Muscle layer of colon (tissue), 2 donors: ENCODE measurements around the gene SMTN.
"Not testable (repeated sequence)": the region's sequence is repeated elsewhere in the genome, so short reads cannot be mapped to it uniquely, and the experiment has no call there.

Experiments
- H3K27ac ChIP-seq: one replicate; pipeline ENCODE4 v1.7.0; 2013; ENCODE audit warnings: low read depth, mild to moderate bottlenecking, low read length, moderate library complexity
- H3K27me3 ChIP-seq, 2 donors: one replicate each; pipeline ENCODE4 v1.7.0; 2013; ENCODE audit warnings: low read length in 2 of 2, mild to moderate bottlenecking in 2 of 2; ENCODE audit not compliant: insufficient read depth in 2 of 2, control insufficient read depth in 1 of 2
- H3K36me3 ChIP-seq: one replicate; pipeline ENCODE4 v1.7.0; 2013; ENCODE audit warnings: mild to moderate bottlenecking, low read length; ENCODE audit not compliant: insufficient read depth
- H3K4me1 ChIP-seq: one replicate; pipeline ENCODE4 v1.7.0; 2013; ENCODE audit warnings: mild to moderate bottlenecking, low read length; ENCODE audit not compliant: insufficient read depth
- H3K4me3 ChIP-seq, 2 donors: one replicate each; pipeline ENCODE4 v1.7.0; 2013; ENCODE audit warnings: low read length in 2 of 2, low read depth in 1 of 2, mild to moderate bottlenecking in 1 of 2, moderate library complexity in 1 of 2
- H3K9ac ChIP-seq: one replicate; pipeline ENCODE4 v1.7.0; 2013; ENCODE audit warnings: low read length
- H3K9me3 ChIP-seq: one replicate; pipeline ENCODE4 v1.7.0; 2013; ENCODE audit warnings: mild to moderate bottlenecking, low read length
- donor health status: abdominal sarcoma.
- donor health status: Adenocarcinoma of cecum.

Gene SMTN

DNA sequence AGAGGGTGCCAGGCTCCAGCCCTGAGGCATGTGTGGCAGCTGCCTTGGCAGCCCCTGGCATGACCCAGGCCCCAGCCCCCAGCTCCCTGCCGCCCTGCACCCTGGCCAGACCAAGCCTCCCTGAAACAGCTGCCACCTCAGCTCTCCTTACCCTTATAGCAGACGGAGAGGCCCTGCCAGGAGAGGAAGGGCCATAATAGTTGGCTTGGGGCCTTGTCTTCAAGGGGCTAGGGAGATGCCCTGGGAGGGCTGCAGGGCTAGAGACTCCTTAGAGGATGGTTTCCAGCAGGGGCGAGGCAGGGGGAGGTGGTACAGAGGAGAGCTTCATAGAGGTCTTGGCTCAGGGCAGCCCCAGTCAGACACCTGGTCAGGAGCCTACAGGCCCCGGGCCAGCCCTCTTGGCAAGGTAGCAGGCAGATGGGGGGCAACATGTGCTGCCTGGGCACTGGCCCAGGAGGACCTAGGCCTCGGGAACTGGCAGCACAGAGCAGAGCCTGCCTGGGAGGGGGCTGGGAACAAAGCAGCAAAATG is 13.0 kb downstream of the SMTN start:
- peaks cover 83% of the 10 kb centered on the region for H3K36me3 ChIP-seq
- no peaks in the 10 kb centered on the region for H3K27me3 ChIP-seq
- peak overlapping the region; percentile 82 for H3K27ac ChIP-seq
- no peaks in the 10 kb centered on the region for H3K9me3 ChIP-seq
- peak overlapping the region; percentile 87 for H3K9ac ChIP-seq
- H3K4me3 ChIP-seq, result peak overlapping the region; percentile 54 to 86
- H3K4me1 ChIP-seq, result peaks cover 46% of the 10 kb centered on the region

DNA sequence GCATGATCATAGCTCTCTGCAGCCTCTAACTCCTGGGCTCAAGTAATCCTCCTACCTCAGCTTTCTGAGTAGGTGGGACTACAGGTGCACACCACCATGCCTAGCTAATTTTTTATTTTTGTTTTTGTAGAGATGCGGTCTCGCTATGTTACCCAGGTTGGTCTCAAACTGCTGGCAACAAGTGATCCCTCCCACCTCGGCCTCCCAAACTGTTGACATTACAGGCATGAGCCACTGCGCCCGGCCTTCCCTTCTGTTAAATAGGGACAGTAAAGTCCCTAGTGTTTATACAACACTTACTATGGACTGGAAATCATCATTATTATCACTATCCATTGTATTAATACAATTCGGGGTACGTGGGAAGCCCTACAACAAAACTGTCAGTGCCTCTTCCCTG is 13.6 kb downstream of the SMTN start:
- peak overlapping the region; percentile 87 for H3K9ac ChIP-seq
- no peaks in the 10 kb centered on the region for H3K9me3 ChIP-seq
- peak overlapping the region; percentile 54 to 86 for H3K4me3 ChIP-seq
- peaks cover 46% of the 10 kb centered on the region for H3K4me1 ChIP-seq
- H3K27ac ChIP-seq, result peak overlapping the region; percentile 82
- peaks cover 83% of the 10 kb centered on the region for H3K36me3 ChIP-seq
- H3K27me3 ChIP-seq, result no peaks in the 10 kb centered on the region

DNA sequence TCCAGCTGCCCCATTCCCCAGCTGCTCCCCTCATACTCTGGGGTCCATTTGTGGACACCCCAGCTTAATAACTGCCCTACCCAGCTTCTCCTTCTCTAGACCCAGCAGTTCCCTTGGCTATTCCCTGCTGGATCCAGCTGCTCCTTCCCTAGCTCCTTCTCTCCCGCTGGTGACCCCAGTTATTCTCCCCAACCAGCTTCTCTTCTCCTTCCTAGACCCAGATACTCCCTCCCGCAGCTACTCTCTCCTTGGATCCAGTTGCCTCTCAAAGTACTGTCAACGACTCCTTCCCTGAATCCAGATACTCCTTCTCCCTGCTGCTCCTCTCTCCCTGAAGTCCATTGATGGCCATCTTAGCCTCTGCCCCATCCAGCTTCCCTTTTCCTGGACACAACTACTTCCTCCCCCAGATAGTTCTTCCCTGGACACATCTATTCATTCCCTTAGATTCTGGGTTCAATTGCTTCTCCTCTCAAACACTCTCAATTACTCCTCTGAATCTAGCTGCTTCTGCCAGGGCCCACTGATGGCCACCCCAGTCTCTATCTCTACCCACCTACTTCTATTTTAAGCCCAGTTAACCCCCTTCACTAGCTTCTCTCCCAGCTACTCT is 14.6 kb downstream of the SMTN start:
- Histone ChIP-seq H3K27me3 (no peaks in the 10 kb centered on the region), H3K9ac (peak overlapping the region; percentile 75), H3K36me3 (peaks cover 89% of the 10 kb centered on the region), H3K27ac (peak overlapping the region; percentile 82), H3K9me3 (no peaks in the 10 kb centered on the region), H3K4me1 (peaks cover 52% of the 10 kb centered on the region), H3K4me3 (peak overlapping the region; percentile 3 to 86)

DNA sequence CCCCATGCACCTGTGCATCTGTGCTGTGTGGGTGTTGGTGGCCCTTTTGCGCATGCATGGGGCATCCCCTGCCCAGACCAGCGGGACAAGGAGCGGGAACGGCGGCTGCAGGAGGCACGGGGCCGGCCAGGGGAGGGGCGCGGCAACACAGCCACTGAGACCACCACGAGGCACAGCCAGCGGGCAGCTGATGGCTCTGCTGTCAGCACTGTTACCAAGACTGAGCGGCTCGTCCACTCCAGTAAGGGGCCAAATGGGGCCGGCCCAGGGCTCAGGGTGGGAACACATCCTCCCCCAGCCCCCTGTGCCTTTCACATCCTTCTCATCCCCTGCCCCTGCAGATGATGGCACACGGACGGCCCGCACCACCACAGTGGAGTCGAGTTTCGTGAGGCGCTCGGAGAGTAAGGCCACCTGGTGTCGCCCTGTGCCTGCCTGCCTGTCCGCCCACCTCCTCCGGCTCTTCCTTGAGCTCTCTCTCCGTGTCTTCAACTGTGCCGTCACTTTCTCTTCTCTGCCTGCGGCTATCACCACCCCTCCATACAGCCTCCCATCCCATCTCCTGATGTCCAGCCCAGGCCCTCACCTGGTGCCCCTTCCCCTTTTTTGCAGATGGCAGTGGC is 15.7 kb downstream of the SMTN start:
- Histone ChIP-seq H3K27ac (peak overlapping the region; percentile 82), H3K27me3 (no peaks in the 10 kb centered on the region), H3K4me1 (peaks cover 58% of the 10 kb centered on the region), H3K9me3 (no peaks in the 10 kb centered on the region), H3K9ac (peak overlapping the region; percentile 75), H3K4me3 (peak overlapping the region; percentile 2 to 86), H3K36me3 (peaks cover 89% of the 10 kb centered on the region)

DNA sequence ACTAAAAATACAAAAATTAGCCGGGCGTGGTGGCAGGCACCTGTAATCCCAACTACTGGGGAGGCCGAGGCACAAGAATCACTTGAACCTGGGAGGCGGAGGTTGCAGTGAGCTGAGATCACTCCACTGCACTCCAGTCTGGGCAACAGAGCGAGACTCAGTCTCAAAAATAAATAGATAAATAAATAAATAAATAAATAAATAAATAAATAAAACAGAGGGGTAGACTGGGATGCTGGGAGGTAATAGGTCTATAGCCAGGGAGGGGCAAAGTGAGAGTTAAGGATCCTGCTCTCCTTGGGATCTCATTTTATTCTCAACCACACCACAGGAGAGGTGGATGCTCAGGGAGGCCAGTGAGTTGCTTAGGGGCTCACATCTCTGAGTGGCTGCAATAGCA is 16.4 kb downstream of the SMTN start:
- not testable (repeated sequence) for H3K27me3 ChIP-seq, H3K9me3 ChIP-seq
- Histone ChIP-seq H3K27ac (peak overlapping the region; percentile 88), H3K4me1 (peaks cover 65% of the 10 kb centered on the region), H3K36me3 (peaks cover 89% of the 10 kb centered on the region), H3K4me3 (peak overlapping the region in 1 of 2 donors; percentile 42), H3K9ac (peak overlapping the region; percentile 75)

DNA sequence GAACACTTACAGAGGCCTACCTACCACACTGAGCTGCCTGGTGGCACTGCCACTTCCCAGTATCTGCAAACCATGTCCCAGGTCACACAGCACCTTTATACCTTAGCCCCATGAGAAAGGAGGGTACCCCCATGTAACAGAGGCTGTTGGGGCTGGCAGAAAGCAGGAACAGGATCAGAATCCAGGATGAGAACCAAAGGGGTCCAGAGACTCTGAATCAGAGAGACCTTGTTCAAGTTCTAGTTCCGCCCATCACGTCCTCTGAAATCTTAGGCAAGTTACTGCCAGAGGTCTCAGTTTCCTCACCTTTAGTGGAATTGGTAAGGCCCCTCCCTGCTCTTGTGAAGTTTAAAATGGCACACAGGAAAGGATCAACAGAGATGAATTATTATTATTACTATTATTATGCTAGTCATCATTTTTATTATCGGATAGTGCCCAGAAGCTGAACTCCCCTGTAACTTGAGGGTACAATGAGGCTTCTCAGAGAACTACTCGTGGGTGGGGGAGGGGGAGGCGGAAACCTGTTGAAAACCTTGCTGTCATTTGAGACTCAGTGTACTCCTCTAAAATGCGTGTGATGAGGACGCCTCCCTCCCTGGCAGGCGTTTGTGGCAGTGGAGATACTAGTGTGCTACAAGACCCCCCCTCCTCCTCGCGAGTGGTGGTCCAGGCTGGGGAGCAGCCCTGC is 17.0 kb downstream of the SMTN start:
- H3K27me3 ChIP-seq, result no peaks in the 10 kb centered on the region
- H3K36me3 ChIP-seq, result peaks cover 88% of the 10 kb centered on the region
- H3K4me1 ChIP-seq, result peaks cover 70% of the 10 kb centered on the region
- peak overlapping the region; percentile 88 for H3K27ac ChIP-seq
- no peaks in the 10 kb centered on the region for H3K9me3 ChIP-seq
- peak overlapping the region; percentile 8 to 42 for H3K4me3 ChIP-seq
- H3K9ac ChIP-seq, result peak overlapping the region; percentile 65

DNA sequence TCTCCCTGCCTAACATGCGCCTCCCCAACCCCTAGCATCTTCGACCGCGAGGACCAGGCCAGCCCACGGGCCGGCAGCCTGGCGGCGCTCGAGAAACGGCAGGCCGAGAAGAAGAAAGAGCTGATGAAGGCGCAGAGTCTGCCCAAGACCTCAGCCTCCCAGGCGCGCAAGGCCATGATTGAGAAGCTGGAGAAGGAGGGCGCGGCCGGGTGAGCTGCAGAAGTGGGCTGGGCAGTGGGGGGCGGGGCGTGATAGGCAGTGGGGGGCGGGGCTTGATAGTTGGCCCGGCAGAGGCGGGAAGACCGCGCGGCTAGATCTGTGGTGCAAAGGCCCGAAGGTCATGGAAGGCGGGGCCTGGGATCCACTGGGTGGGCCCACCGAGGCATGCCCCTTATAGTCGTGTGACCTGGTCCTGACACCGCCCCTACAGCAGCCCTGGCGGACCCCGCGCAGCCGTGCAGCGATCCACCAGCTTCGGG is 17.6 kb downstream of the SMTN start:
- H3K9ac ChIP-seq, result peak overlapping the region; percentile 65
- H3K27me3 ChIP-seq, result no peaks in the 10 kb centered on the region
- peaks cover 92% of the 10 kb centered on the region for H3K36me3 ChIP-seq
- H3K27ac ChIP-seq, result peak overlapping the region; percentile 88
- no peaks in the 10 kb centered on the region for H3K9me3 ChIP-seq
- H3K4me3 ChIP-seq, result peak overlapping the region; percentile 8 to 42
- H3K4me1 ChIP-seq, result peaks cover 75% of the 10 kb centered on the region

DNA sequence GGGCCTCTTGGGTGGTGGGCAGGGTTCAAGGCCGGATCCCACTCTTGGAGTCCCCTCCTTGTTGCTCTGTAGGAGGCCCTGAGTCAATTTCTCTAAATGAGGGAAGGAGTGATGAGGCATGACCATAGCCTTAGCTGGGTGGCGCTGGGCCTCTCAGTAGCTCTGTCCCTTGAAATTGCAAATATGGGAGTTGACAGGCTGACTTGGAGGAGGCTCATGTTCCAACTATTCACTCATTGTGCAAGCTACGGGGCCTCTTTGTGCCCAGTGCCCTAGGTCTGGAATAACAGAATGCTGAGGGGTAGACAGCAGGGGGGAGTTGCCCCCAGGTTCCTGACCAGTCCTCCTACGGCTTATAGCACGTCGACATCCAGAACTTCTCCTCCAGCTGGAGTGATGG is 18.3 kb downstream of the SMTN start:
- Histone ChIP-seq H3K9ac (peak overlapping the region; percentile 8), H3K27ac (peak overlapping the region; percentile 88), H3K4me1 (peaks cover 83% of the 10 kb centered on the region), H3K4me3 (peak overlapping the region in 1 of 2 donors; percentile 38), H3K9me3 (no peaks in the 10 kb centered on the region), H3K27me3 (no peaks in the 10 kb centered on the region), H3K36me3 (peaks cover 88% of the 10 kb centered on the region)

DNA sequence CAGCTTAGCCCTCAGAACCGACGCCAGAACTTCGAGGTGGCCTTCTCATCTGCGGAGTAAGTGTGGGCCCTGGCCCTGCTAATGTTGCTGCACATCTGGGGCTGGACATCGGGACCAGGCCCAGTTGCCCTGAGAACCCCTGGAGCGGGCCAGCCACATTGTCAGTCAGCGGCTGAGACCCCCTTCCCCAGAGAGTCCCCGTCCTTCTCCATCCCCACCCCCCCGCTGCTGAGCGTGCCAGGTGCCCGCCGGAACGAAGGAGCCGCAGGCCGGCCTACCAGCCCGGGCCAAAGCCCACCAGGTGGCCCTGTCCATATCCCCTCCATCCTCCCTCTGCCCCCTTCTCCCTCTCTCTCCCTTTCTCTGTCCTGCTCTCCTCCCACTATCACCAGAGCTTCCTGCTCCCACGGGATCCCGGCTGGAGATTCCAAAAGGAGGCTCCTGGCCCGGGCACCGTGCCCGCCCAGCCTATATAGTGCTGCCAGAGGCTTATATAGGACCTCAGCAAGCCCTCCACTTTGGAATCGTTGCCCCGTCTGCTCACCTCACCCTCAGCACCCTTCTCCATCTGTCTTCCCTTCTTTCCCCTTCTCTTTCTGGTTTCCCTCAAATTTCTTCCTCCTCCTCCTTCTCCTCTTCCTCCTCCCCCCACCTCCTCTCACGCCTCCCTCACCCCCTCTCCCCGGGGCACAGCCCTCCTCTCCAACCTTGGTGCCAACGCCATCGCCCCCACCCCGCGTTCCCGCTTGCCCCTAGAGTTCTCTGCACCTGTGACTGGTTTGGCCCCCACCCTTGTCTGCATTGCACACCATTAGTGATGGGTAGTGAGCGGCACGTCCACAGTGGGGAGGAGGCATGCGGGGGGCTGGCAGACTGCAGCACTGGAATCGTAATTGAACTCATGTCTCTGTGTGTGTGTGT is 19.0 kb downstream of the SMTN start:
- Histone ChIP-seq H3K9me3 (no peaks in the 10 kb centered on the region), H3K9ac (peak overlapping the region; percentile 8), H3K27me3 (no peaks in the 10 kb centered on the region), H3K27ac (peak overlapping the region; percentile 80), H3K4me3 (no peak overlapping the region), H3K4me1 (peaks cover 80% of the 10 kb centered on the region), H3K36me3 (peaks cover 85% of the 10 kb centered on the region)

DNA sequence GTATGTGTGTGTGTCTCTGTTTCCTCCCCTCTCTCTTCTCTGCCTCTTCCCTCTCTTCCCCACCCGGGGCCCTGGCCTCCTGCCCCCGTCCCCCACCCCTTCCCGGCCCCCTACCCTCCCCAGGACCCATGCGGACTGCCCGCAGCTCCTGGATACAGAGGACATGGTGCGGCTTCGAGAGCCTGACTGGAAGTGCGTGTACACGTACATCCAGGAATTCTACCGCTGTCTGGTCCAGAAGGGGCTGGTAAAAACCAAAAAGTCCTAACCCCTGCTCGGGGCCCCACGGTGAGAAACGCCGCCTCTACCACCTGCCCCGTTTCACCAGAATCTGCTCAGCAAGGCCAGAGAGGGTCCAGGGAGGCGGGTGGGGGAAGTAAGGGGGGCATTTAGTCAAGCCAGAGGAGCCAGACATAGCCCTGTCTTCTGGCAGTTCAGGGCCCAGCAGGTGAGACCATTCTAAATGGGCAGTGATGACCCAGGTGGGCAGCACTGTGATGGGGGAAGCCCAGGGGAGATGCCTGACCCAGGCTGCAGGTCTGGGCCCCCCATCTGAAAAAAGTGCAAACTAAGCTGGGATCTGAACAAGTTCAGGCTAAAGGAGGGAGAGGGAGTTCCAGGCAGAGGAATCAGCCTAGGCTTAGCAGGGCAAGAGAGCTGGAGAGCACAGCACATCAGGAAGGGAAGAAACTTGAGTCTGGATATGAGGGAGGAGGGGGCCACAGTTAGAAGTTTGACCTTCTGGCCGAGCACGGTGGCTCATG is 19.8 kb downstream of the SMTN start:
- Histone ChIP-seq H3K9me3 (no peaks in the 10 kb centered on the region), H3K27ac (peak overlapping the region; percentile 80), H3K27me3 (no peaks in the 10 kb centered on the region), H3K4me1 (peaks cover 78% of the 10 kb centered on the region), H3K36me3 (peaks cover 84% of the 10 kb centered on the region), H3K4me3 (no peak overlapping the region), H3K9ac (no peak overlapping the region)
